GM10248 (cell line): ENCODE data around the gene SRCIN1.

Experiments used
- CTCF ChIA-PET: fragments of 300-600 bp; sonication (Branson Sonifier 250); formaldehyde crosslinking; extraction: SDS; loops from one replicate; lab custom pipeline; 2021; ENCODE audit warnings: antibody characterized with exemption; lab: Yijun Ruan, JAX
- POLR2A ChIA-PET: fragments of 350-650 bp; sonication (Branson Sonifier 250); formaldehyde crosslinking; extraction: SDS; loops from one replicate; lab custom pipeline; 2020; ENCODE audit warnings: antibody characterized with exemption; lab: Yijun Ruan, JAX
- DNase-seq: peaks from one replicate; pipeline ENCODE4 v3.0.0; 2012; ENCODE audit errors: extremely low spot score
- TF ChIP-seq, protein P1 (sequence below): IDR thresholded peaks from 2 replicates; pipeline ENCODE4 v1.5.1; 2012; ENCODE audit warnings: mild to moderate bottlenecking, low read depth; ENCODE audit errors: extremely low read depth, missing control alignments, control extremely low read depth

The SRCIN1 gene

DNA sequence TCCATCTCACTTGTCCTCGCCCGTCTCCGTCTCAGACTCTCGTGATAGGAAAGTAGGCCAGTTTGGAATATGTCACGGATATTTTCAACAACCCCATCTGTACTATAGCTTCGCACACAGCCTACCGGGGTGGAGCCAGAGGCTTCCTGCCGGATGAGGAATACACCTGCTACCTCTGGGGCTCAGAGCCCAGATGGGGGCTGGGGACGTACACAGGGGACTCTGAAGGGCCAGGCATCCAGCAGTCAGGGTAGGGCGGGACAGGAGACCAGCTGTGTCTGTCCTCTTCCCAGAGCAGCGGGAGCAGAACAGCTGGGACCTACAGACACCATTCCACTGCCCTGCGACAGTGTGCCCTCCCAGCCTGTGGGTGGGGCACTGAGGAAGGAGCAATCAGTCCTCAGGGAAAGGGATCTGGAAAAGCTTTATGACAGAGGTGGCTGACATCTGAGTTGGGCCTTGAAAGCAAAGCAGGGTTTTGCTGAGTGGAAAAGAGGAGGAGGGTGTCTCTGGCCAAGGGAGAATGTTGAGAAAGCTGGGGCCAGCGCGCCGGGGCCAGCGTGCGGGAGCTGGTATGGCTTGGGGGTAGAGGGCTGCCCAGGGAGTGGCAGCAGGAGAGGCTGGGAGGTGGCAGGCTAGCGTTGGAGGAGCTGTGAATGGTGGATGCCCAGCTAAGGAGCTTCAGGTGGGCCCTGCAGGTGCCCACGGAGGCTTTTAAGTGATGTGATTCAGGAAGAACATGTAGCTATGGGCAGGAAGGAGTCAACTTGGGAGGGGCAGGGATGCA is 11.5 kb upstream of the SRCIN1 start:
- ChIA-PET POLR2A (no interaction called here), CTCF (interaction anchor here (1.4 to 3.5 kb wide), 7 partner anchors 10 to 69 kb away, joined by 3 to 18 read pairs (median 6); no protein-coding TSS in a partner anchor)
- DNase-seq: no peak
- TF ChIP-seq, protein P1, sequence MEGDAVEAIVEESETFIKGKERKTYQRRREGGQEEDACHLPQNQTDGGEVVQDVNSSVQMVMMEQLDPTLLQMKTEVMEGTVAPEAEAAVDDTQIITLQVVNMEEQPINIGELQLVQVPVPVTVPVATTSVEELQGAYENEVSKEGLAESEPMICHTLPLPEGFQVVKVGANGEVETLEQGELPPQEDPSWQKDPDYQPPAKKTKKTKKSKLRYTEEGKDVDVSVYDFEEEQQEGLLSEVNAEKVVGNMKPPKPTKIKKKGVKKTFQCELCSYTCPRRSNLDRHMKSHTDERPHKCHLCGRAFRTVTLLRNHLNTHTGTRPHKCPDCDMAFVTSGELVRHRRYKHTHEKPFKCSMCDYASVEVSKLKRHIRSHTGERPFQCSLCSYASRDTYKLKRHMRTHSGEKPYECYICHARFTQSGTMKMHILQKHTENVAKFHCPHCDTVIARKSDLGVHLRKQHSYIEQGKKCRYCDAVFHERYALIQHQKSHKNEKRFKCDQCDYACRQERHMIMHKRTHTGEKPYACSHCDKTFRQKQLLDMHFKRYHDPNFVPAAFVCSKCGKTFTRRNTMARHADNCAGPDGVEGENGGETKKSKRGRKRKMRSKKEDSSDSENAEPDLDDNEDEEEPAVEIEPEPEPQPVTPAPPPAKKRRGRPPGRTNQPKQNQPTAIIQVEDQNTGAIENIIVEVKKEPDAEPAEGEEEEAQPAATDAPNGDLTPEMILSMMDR: no peak

DNA sequence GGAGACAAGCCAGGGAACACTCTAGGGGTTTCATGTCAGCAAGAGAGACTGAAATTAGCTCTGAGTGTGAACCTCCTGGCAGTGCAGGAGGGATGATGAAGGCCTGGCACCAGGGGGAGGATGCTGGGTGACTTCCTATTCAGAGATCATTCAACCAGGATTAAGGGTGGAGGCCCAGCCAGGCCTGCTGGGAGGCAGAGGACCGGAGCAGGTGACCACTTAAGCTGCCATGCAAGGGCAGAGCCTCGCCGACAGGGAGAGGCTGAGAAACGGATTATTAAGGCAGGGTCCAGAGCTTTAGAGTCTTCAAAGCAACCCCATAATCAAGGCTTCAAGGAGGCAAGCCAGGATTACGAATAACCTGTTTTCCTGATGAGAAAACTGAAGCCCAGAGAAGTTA is 10.6 kb upstream of the SRCIN1 start:
- TF ChIP-seq, protein P1: no peak
- ChIA-PET POLR2A (no interaction called here), CTCF (interaction anchor here (0.9 to 3.5 kb wide), 4 partner anchors 9 to 59 kb away, joined by 3 to 18 read pairs (median 5); no protein-coding TSS in a partner anchor)
- DNase-seq: no peak

DNA sequence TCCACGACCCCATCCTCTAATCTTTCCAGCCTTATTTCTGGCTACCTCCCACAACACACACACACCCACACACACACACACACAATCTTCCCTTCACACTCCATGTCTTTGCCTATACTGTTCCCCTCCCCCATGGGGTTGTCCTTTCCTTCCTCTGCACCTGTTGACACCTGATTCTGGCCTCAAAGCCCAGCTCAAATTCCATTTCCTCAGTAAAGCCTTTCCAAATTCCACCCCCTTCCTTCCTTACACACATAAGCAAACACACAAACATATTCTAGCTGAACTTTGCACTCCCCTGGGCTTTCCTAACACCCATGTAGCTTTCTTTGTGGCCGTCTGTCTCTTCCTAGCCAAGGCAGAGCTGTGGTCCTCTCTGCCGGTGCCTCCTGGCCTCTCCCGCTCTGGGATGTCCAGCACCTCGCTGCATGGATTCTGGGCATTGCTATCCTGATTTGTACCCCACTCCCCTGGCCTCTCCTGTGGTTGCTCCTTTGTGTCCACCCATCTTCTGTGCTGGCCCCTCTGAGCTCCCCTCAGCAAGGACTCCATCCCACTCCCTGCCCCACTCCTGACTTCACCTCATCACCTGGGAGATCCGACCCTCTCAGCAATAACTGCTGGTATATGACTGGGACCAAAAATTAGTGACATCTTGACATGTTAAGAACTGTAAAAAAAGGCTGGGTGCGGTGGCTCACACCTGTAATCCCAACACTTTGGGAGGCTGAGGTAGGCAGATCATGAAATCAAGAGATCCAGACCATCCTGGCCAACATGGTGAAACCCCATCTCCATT is 8.4 kb upstream of the SRCIN1 start:
- CTCF ChIA-PET: interaction anchor here (0.9 to 1.4 kb wide), 3 partner anchors 17 to 56 kb away, joined by 3 to 7 read pairs (median 5); no protein-coding TSS in a partner anchor
- no peak for DNase-seq
- TF ChIP-seq, protein P1: no peak
- POLR2A ChIA-PET: no interaction called here

DNA sequence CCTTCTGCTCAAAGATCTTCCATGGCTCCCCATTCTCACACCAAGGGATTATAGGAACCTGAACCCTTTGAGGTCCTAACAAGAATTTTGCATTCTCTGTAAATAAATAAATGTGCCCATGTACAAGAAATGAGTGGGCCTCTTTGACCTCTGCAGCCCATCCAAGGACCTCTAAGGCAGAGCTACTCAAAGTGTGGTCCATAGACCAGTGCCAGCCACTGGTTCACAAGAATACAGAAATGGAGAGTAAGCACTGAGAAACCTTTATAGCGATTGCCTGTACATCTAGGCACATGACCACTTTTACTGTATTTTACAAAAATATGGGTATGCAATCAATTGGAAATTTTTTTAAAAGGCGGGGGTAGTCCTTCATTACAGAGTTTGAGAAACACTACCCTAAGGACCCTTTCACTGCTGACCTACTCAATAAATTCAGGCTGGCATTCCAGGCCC is 7.8 kb upstream of the SRCIN1 start:
- TF ChIP-seq, protein P1: no peak
- no peak for DNase-seq
- CTCF ChIA-PET: interaction anchor here (1.1 kb wide), 1 partner anchor 55 kb away, joined by 7 read pairs; no protein-coding TSS in a partner anchor
- POLR2A ChIA-PET: no interaction called here

DNA sequence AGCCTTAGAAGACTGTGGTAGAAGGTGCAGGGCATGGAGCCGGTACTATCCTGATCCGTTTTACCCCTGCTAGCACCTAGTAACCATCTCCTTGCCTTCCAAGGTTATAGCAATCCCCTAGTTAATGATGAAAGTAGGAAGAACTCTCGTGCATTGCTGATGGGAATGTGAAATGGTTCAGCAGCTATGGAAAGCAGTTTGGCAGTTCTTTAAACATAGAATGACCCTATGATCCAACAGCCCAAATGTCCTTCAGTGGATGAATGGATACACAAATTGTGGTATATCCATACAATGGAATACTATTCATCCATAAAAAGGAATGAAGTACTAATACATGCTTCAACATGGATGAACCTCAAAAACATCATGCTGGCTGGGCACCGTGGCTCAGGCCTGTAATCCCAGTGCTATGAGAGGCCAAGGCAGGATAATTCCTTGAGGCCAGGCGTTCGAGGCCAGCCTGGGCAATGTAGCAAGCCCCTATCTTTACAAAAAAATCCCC is 6.2 kb upstream of the SRCIN1 start:
- CTCF ChIA-PET: interaction anchor here (1.4 kb wide), 1 partner anchor 53 kb away, joined by 4 read pairs; no protein-coding TSS in a partner anchor
- TF ChIP-seq, protein P1: no peak
- POLR2A ChIA-PET: no interaction called here
- no peak for DNase-seq

DNA sequence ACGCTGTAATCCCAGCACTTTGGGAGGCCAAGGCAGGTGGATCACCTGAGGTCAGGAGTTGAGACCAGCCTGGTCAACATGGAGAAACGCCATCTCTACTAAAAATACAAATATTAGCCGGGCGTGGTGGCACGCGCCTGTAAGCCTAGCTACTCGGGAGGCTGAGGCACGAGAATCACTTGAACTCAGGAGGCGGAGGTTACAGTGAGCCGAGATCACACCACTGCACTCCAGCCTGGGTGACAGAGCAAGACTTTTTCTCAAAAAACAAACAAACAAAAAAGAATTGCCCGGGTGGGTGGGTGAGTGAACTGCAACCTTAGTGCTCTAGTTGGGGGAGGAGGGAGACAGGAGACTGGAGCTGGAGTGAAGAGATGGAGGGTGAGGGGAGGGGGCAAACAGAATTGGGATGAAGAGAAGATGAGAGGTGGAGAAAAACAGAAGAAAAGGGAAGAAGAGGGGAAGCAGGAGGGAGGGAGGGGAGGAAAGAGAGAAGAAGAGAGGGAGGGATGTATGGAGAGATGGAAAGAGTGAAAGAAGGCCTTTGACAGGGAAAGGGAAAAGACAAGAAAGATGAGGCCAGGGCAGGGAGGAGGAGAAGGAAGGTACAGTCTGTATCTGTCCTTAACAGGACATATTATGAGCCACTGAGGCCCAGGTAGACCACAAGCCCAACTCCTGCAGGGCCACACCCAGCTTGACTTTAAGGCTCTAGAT is 5.5 kb upstream of the SRCIN1 start:
- ChIA-PET CTCF (interaction anchor here (1.4 to 1.6 kb wide), 2 partner anchors 52 kb away, joined by 3 to 4 read pairs; no protein-coding TSS in a partner anchor), POLR2A (no interaction called here)

More for the DNA sequence above, 5.5 kb upstream of the SRCIN1 start:
- TF ChIP-seq, protein P1: no peak
- DNase-seq: no peak
